ENCODE results near the gene SNAI3.

DNA sequence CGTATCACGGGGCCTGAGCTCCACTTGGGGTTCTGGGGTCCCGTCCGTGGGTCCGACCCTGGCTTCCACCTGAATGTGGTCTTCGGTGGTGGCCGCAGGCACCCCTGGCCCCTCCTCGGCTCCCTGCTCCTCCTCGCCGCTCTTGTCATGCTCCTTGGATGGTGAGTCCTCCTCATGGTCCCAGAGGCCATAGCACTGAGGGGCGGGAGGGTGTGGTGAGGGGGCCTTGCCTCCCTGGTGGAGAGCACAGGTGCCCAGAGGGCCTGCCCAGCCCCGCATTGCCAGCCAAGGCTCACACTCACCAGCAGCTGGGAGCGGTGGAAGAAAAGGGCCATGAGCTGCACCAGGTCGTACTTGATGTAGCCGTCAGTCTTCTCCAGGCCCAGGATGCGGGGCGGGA, 34.9 kb upstream of the SNAI3 start:
- TF ChIP-seq, protein P1, sequence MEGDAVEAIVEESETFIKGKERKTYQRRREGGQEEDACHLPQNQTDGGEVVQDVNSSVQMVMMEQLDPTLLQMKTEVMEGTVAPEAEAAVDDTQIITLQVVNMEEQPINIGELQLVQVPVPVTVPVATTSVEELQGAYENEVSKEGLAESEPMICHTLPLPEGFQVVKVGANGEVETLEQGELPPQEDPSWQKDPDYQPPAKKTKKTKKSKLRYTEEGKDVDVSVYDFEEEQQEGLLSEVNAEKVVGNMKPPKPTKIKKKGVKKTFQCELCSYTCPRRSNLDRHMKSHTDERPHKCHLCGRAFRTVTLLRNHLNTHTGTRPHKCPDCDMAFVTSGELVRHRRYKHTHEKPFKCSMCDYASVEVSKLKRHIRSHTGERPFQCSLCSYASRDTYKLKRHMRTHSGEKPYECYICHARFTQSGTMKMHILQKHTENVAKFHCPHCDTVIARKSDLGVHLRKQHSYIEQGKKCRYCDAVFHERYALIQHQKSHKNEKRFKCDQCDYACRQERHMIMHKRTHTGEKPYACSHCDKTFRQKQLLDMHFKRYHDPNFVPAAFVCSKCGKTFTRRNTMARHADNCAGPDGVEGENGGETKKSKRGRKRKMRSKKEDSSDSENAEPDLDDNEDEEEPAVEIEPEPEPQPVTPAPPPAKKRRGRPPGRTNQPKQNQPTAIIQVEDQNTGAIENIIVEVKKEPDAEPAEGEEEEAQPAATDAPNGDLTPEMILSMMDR (IDR thresholded peaks at IDR 0.05): no peak
- no peak for TF ChIP-seq EZH2 (IDR thresholded peaks at IDR 0.05; ENCODE audit: borderline replicate concordance, insufficient read depth, low read depth, low read length, poor library complexity, severe bottlenecking)

Measured in B cell (primary cell).